ENCODE results near the gene ST3GAL4.

Gene ST3GAL4

DNA sequence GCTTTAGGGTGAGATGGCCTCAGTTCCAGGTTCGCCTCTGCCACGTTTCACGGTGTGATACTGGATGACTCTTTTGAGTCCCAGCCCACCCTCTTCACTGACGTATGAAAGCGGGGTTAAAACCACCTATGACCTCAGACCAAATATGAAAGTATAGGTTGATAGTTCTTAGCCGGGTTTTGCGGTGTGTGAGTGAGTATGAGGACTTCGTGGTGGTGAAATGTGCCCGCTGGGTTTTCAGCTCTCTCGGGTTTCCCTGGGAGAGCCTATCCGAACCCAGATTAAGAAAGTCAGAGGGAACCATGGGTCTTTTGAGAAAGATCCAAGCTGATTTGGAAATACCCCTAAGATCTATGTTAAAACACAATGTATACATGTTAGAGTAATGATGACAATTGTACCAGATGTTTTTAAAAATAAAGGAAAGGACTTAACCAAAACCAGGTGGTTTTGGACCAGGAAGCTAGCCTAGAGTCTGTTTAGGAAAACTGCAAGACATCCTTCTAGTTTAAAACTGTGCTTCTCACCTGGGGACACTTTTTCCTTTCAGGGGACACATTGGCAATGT, 25.8 kb upstream of the ST3GAL4 start:
- DNase-seq (ENCODE audit: low read depth in 2 of 2), result no peak

DNA sequence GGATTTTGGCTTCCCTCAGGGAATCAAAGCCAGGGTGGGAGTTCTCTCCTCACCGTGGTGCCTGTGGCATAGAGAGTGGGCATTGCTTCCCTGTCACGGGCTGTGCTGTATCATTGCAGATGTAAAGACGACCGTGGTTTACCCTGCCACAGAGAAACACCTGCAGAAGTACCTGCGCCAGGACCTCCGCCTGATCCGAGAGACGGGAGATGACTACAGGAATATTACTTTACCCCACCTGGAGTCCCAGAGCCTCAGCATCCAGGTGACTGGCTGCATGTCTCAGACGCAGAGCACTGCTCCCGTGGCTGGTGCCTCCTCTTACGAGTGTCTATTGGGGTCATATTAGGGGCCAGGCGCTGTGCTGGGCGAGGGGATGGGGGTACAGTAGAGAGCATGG, 24.2 kb upstream of the ST3GAL4 start:
- DNase-seq (ENCODE audit: low read depth in 2 of 2), result no peak

GRCh38 chr11:126332221-126332711, 23.2 kb upstream of the ST3GAL4 start:
- DNase-seq (ENCODE audit: low read depth in 2 of 2), result no peak

GRCh38 chr11:126333142-126333541, 22.3 kb upstream of the ST3GAL4 start:
- no peak for DNase-seq (ENCODE audit: low read depth in 2 of 2)

- no peak for DNase-seq (ENCODE audit: low read depth in 2 of 2)
Measured at GRCh38 chr11:126334659-126335462, 20.6 kb upstream of the ST3GAL4 start.

GRCh38 chr11:126335463-126335760, 20.1 kb upstream of the ST3GAL4 start:
- no peak for DNase-seq (ENCODE audit: low read depth in 2 of 2)

DNA sequence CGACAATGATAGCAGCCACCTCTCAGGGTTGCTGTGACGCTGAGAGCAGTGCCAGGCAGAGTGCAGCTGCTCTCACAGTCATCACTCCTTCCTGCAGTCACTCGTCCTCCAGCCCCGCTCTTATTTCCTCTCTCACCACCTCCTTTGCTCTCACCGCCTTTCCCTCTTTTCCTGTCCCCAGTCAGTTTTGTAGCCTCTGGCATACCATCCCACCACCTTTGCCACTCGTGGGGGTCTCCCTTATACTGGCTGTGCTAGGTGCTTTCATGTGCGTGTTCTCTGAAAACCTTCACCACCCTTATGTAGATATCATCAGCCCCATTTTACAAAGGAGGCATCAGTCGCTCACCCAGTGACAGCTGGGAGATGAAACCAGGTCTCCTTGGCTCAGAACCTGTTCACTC, 19.3 kb upstream of the ST3GAL4 start:
- no peak for DNase-seq (ENCODE audit: low read depth in 2 of 2)

DNA sequence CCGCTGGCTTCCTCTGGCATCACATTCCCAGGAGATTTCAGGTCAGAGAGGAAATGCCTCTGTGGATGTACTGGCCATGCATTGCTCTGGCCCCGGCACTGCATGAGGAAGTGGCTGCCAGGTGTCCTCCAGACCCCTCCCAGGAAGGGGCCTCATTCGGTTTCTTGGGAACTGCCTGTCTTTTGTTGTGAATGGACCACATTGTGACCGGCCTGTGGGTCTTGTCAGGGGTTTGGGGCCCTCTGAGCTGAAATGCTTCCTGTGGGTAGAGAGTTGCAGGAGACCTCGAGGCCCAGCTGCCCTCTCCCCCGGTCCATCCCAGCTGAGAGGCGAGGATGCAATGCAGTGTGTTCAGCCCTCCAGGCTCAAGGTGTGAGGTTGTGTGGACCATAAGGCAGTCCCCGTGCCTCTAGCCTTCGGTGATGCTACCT, 18.8 kb upstream of the ST3GAL4 start:
- DNase-seq (ENCODE audit: low read depth in 2 of 2), result no peak

- no peak for DNase-seq (ENCODE audit: low read depth in 2 of 2)
Measured at GRCh38 chr11:126337126-126337473, 18.4 kb upstream of the ST3GAL4 start.

- DNase-seq (ENCODE audit: low read depth in 2 of 2), result no peak
Measured at GRCh38 chr11:126337474-126338241, 17.8 kb upstream of the ST3GAL4 start.

GRCh38 chr11:126338346-126339055, 17.0 kb upstream of the ST3GAL4 start:
- no peak for DNase-seq (ENCODE audit: low read depth in 2 of 2)

DNA sequence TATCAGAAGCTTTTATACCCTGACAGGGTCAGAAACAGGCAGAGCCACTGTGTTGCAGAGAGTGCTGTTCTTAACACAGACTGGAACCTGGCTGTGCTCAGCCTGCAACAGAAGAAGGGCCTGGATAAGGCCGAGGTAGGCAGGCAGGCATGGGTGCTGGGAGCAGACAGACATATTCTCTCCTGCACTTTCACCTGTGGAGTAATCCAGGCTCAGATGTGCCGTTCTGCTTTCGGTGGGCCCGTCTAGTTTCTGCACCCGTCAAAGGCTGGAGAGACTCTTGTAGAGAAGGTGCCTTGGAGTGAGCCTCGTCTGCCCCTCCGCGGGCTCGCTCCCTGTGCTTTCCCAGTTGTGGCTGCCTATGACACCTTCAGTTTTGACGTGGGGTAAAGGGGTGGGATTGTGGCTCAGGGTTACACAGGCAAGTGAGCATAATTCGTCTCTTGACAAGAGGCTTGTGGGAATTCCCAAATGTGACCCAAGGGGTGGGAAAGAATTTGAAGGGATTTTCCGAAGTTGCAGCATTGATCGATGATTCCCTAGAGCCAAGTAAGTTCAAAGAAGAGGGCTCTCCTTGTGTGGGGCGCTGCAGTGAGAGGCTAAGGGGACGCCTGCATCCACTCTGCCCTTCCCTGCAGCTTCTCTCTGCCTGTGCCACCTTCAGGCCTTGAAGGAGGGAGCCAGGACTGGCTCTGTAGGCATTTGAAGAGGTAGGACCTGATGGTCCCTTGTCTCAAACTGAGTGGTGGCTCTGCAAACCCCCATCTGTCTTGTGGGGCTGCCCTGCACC, 16.2 kb upstream of the ST3GAL4 start:
- DNase-seq (ENCODE audit: low read depth in 2 of 2), result no peak

DNA sequence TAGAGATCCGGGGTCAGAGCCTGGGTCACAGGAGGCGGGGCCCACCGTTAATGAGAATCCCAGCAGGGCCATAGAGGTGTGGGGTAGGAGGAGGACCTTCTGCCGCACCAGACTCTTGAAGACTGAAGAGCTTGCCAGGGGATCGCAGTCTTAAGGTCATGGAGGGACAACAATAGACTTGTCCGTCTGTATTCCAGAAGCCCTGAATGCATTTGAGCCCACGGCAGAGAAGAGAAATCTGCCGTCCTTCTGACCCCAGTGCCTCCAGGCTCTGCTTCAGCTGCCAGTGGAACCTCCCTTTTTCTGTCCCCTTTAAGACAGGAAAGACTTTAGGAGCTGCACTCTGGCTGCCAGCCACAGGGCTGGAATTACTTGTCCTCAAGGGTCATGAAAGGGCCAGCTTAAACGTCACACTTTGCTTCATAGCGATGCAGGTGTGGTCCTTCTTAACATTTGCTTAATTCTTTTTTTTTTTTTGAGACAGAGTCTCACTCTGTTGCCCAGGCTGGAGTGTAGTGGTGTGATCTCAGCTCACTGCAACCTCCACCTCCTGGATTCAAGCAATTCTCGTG, 15.5 kb upstream of the ST3GAL4 start:
- DNase-seq (ENCODE audit: low read depth in 2 of 2), result no peak

DNA sequence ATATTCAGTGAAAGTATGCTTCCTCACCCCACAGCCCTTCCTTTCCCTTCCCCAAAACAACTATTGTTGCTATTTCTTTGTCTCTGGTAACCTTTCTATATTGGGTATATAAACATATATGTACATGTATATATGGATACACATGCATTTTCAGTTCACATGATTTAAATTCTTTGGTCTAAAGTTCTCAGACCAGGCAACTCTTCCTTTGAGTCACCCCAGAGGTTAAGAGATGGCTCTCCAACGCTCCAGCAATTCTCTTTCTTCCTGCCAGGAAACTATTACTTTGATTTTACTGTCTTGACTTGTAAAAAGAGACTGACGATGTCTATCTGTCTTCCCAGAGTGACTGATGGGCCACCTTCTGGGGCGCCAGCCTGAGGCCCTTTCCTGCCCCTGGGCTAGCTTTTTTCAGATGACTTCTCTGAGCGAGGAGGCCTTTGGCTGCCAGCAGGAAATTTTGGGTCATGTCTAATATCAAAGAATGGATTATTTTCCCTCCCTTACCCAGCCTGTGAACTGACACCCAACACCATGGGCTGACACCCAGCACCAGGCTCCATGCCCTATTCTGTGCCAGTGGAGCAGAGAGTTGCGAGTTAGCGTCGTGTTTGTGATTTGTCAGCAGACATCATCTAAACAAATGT, 14.4 kb upstream of the ST3GAL4 start:
- DNase-seq (ENCODE audit: low read depth in 2 of 2), result no peak

- no peak for DNase-seq (ENCODE audit: low read depth in 2 of 2)
Measured at GRCh38 chr11:126341760-126342161, 13.7 kb upstream of the ST3GAL4 start.

- DNase-seq (ENCODE audit: low read depth in 2 of 2), result no peak
Measured at GRCh38 chr11:126343051-126343450, 12.4 kb upstream of the ST3GAL4 start.

DNA sequence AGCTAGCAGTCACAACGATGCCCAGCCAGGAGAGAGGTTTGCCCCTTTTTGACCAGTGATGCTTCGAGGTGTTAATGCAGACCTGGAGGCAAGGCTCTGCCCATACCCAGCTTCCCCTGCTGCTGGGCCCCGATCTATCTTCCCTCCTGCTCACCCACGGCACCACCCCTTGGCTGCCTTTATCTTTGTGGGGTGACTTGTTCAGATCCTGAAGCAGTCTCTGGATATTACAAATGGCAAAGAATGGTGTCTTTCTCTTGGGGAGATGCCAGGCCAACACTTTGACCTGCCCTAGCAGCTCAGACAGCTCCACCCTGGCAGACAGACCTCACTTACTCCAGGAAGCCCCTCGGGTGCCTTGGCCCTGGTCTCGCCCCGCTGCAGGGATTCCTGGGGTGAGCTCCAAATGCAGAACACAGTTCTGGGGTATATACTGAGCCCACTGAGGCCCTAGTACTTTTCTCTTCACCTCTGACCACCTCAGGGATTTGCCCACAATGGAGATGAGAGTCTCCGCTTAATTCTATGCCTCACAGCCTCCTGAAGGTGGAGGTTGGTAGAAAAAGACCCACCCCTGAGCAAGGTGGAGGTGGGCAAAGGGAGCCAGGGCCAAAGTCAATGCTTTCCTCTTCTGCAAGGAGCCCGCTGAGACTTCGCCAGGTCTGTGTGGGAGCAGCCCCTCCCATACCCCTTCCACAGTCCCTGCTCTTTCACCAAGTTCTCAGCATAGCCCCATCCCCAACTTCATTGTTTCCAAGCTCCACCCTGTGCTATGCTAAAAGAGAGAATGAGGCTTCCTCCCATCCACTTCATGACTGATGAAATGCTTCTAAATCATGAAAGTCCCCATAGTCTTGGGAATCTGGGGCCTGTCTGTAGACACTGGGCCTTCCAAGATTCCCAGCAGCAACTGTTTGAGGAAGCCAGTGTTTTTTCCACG, 11.1 kb upstream of the ST3GAL4 start:
- no peak for DNase-seq (ENCODE audit: low read depth in 2 of 2)

DNA sequence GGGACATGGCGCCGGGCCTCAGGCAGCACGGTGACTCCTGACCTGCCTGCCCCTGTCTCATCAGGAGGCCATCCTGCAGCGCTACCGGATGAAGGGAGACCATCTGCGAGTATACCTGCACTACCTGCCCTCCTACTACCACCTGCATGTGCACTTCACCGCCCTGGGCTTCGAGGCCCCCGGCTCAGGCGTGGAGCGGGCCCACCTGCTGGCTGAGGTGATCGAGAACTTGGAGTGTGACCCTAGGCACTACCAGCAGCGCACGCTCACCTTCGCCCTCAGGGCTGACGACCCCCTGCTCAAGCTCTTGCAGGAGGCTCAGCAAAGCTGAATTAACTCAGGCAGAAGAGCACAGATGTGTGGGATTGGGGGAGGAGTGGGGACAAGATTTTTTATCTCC, 10.2 kb upstream of the ST3GAL4 start:
- DNase-seq (ENCODE audit: low read depth in 2 of 2), result no peak

GRCh38 chr11:126345759-126346585, 9.5 kb upstream of the ST3GAL4 start:
- DNase-seq (ENCODE audit: low read depth in 2 of 2), result no peak

Measured in stimulated activated CD8-positive, alpha-beta memory T cell treated with anti-CD3 and anti-CD28 coated beads, Interleukin-2, amount 100 ng/mL, for 48 hours (primary cell).